HG02610 (cell line): ENCODE measurements around the gene CEP164.

Source experiments
- ATAC-seq: cut with Tn5 transposase; IDR thresholded peaks from one replicate; pipeline ENCODE4 v1.9.1; 2021; ENCODE audit warnings: mild to moderate bottlenecking, moderate library complexity; ENCODE audit not compliant: unreplicated experiment

Gene CEP164

DNA sequence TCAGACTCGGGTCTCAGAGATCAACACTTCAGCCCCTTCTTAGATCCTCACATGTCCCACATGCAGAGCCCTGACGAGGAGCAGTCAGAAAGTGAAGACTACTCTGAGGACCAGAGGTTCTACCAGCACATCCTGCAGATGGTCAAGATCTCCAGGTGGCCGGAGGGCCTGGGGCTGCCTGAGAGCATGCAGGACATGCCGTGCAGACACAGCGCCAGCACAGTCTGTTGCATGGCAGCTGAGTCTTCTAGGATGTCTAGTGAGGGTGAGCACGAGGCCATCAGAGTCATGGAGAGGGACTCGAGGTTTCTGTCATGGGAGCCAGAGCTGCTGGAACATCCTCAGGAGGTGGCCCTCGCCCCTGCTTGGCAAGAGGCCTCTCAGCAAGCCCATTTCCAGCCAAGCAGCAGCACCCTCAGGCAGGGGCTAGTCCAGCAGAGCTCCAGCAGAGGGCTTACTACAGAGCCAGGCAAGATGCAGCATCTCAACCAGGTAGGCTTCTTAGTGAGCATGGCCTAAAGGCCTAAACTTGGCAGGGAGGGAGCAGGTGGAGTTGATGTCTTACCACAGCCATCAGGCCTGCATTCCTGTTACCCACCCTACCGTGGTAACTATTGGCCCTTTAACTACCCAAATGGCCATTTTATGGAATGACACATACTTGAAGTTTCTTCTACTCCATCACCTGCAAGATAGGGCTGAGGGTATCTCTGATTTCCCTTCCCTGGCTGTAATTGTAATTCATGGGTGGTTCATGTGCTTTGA lies 28.7 kb downstream of the CEP164 start:
- ATAC-seq = no peak

GRCh38 chr11:117361432-117361831 lies 33.8 kb downstream of the CEP164 start:
- no peak for ATAC-seq

GRCh38 chr11:117366248-117366647 lies 38.6 kb downstream of the CEP164 start:
- ATAC-seq = no peak

- no peak for ATAC-seq
Measured at GRCh38 chr11:117366875-117367274, 39.2 kb downstream of the CEP164 start.

DNA sequence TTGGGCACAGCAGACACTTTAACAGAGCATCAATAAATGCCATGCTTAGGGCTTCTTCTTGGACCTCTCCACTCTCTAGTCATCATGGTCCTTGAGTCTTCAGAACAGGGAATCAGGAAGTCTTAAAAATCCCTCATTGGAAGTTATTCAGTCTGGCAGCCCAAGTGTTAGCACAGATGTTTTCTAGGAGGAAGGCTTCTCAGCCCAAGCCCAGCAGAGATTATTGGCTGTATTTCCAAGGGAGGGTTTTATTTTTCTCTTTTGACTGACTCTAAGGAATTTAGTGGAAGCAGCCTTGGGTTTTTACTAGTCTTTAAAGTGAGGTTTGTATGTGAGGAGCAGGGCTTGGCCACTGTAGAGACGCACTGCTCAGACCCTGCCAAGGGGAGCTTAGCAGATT lies 41.9 kb downstream of the CEP164 start:
- no peak for ATAC-seq

GRCh38 chr11:117371453-117371852 lies 43.8 kb downstream of the CEP164 start:
- no peak for ATAC-seq

- ATAC-seq = no peak
Measured at GRCh38 chr11:117374316-117375055, 46.8 kb downstream of the CEP164 start.

DNA sequence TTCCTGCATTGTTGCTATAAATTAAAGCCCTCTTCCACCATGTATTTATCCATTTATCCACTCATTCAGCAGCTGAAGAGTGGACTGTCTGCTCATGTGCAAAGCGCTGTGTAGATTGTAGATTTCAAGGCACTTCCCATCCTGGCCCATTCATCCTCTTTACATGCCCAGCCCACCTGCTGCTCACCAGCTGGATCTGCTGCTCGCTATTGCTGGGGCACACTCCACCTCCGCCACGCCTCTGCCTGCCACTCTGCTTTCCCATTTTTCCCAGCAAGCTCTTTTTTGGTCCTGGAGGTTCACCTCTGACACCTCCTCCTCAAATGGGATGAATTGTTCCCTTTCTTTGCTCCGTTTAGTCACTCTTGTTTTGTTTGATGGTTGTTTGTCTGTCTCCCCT lies 48.3 kb downstream of the CEP164 start:
- ATAC-seq = no peak

GRCh38 chr11:117376517-117376916 lies 48.9 kb downstream of the CEP164 start:
- no peak for ATAC-seq

DNA sequence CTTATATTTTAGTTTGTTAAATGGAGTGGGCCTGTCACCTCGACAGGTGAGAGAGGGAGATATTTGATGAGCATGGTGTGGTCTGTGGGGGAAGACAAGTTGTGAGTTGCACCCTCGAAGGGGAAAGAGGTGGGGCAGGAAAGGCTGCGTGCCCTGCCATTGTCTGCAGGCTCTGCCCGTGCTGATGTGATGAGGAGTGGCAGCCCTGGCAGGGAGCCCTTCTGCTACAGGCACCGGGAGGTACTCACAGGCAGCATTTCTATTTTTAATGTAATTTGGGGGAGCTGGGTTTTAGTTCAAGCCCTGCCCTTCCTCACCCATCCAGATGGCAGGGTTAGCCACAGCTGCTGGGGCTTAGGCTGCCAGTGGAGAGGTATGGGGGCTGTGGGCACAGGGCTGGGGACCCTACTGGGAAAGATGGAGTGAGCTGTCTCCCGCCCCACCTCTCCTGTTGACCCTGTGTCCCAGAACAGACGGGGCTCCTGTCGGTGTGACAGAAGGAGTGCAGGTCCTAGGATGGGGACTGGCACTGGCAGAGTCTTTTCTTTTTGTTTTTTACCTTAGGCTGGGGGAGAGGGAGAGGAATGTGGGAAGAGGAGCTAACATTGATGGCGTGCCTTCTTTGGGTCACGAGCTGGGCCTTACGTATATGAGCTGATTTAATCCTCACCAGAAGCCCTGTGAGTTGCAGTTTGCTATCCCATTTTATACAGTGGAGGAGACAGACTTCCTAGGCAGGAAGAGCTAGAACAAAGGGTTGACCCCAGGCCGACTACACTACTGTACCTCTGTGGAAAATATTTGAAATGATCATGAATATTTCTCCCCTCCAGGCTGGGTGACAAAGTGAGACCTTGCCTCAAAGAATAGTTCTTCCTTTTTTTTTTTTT lies 51.6 kb downstream of the CEP164 start:
- ATAC-seq = no peak

GRCh38 chr11:117380676-117381075 lies 53.0 kb downstream of the CEP164 start:
- no peak for ATAC-seq

GRCh38 chr11:117381481-117382387 lies 54.1 kb downstream of the CEP164 start:
- no peak for ATAC-seq

- ATAC-seq = no peak
Measured at GRCh38 chr11:117382746-117383145, 55.1 kb downstream of the CEP164 start.

- ATAC-seq = no peak
Measured at GRCh38 chr11:117384045-117384444, 56.4 kb downstream of the CEP164 start.

- ATAC-seq = no peak
Measured at GRCh38 chr11:117385471-117385870, 57.8 kb downstream of the CEP164 start.

- no peak for ATAC-seq
Measured at GRCh38 chr11:117385906-117386305, 58.3 kb downstream of the CEP164 start.

DNA sequence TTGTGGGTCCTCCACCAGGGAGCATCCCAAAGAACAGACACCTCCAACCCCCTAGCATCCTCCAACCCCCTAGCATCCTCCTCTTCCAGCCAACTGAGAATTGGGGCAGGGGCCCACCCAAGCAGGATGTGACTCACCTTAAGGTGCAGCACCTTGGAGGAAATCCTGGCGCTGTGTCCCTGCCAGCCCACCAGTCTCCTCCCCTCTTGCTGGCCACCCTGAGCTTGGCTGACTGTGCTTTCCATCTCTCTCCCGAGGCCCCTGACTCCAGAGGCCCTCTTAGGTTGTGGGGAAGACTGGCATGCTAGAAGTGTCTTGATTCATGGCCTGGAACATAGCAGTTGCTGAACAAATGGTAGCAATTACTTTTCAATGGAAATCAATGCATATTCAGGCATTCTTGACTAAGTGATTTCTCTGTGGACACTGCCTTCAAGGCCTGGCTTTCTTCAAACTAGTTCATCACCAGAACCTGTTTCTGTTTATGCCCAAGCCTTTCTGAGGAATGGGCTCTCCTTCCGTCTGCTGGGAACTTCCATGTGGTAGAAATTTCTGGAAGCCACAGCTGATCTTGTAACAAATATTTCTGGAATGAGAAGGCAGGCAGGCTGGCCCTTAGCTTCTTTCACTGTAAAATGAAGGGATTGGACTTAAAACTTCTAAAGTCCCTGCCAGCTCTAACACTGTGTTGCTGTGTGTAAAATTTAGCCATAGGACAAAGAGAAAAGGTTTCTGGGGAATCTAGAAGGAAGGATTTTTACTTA lies 60.5 kb downstream of the CEP164 start:
- no peak for ATAC-seq

- no peak for ATAC-seq
Measured at GRCh38 chr11:117390743-117391142, 63.1 kb downstream of the CEP164 start.

DNA sequence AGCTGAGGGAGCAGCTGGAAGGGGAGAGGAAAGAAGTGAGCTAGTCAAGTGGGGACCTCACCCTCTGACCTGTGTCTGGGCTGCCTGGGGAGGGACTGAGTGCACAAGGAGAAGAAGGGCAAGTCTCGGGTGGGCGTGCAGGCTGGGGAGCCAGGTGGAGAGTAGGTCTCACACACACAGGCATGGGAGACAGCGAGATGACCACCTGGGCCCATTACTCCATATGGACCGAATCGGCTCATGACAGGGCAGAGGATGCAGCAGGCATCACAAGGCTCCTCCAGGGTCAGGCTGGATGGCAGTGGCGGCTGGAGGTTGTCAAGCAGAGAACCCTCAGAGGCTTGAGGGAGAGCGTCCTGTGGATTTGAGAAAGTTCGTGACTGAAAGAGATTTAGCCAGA lies 63.5 kb downstream of the CEP164 start:
- no peak for ATAC-seq
